ENCODE results near the gene SEMA4G. TPM values are rescaled to one million over a fixed set of nuclear protein-coding genes. Genes with fewer than 3 reads are reported as not detected.

SEMA4G gene
- total RNA-seq, 1 experiment from 2014 or later = 29.4 TPM

DNA sequence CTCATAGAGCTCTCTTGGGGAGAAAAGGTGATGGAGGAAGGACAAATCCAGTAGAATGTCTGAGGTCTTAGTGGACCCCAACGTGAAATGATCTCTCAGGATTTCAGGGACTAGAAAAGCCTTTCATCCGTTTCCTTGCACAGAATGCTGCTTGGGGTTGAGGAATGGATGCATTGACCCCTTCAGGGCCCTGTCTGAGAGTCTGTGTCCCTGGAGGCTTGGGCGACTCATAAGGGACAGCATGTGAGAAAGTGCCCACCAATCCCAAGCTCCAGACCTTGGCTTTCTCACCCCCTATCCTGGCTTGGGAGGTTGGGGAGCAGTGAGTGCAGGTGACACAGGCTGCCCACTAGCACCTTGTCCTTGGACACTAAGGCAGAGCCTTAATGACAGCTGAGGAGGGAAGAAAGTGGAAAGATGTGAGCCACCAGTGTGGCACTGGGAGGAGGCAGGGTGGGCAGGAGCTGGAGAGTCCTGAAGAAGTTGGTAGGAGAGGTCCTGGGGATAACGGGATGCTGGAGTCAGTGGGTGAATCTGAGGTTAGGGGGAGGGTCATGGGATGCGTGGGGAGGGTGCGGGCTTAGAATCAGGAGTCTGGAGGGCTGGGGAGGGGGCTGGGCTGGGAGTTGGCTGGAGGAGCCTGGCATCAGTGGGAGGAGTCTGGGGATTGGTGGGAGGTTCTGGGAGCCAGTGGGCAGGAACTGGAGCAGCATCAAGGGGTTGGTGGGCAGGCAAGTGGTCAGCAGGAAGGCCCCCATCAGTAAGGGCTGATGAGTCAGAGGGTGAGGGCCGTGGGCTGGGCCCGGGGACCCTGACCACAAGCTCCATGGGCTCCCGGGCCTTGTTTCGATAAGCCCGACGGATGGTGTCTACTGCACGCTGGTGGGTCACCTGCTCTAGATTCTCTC, 38.9 kb downstream of the SEMA4G start:
- H3K9me3 ChIP-seq (ENCODE audit: control insufficient read depth in 1 of 2, insufficient read depth in 1 of 2, low read depth in 1 of 2, low read length in 2 of 2) = no peaks in the 10 kb centered on the region
- H3K9ac ChIP-seq (ENCODE audit: low read length) = no peak overlapping the region; the same call in 1 of the 2 replicates
- no peak for ATAC-seq
- no peak overlapping the region for H3K4me3 ChIP-seq (replicated peaks in 1 of 2; ENCODE audit: low read depth in 1 of 2, low read length in 2 of 2)
- intact Hi-C loops (cut with micrococcal nuclease) = no loop called here
- TF ChIP-seq ATF3 (IDR thresholded peaks at IDR 0.05) (no peak), POLR2AphosphoS5 (IDR thresholded peaks at IDR 0.05; ENCODE audit: low read depth, low read length) (peak; percentile 36; the same call in 1 of the 2 replicates)
- TF ChIP-seq, protein P1, sequence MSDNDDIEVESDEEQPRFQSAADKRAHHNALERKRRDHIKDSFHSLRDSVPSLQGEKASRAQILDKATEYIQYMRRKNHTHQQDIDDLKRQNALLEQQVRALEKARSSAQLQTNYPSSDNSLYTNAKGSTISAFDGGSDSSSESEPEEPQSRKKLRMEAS (IDR thresholded peaks at IDR 0.05) = no peak
- no peak overlapping the region; the same call in 1 of the 2 replicates for H3K27ac ChIP-seq (ENCODE audit: low read depth, low read length)
- ChIA-PET POLR2A (interaction anchor here (1.3 kb wide), 1 partner anchor 10 kb away, joined by 5 read pairs; no protein-coding TSS in a partner anchor), CTCF (interaction anchor here (0.6 to 6.6 kb wide), 6 partner anchors 7 to 60 kb away, joined by 3 to 118 read pairs (median 4); partner anchors contain the start of gene LZTS2), RAD21 (ENCODE audit: low non-redundant PET in 1 of 2, low total read pairs in 2 of 2, uncharacterized antibody in 2 of 2, unreplicated experiment in 2 of 2) (no interaction called here)
- peaks cover 3% of the 10 kb centered on the region; the same call in 1 of the 2 replicates for H3K79me2 ChIP-seq (ENCODE audit: insufficient read depth, low read length)
- peak overlapping the region; percentile 43 for H3K4me2 ChIP-seq (ENCODE audit: low read length)
- H3K36me3 ChIP-seq (ENCODE audit: control insufficient read depth in 1 of 2, insufficient read depth in 2 of 2, low read length in 2 of 2) = peaks cover 10 to 15% of the 10 kb centered on the region in 2 experiments; a peak in 3 of 4 replicates
- BruUV-seq (replicated peaks) = no TSS peak
- H3K27me3 ChIP-seq (ENCODE audit: insufficient read depth, low read length) = no peaks in the 10 kb centered on the region
- no peak overlapping the region for H2AFZ ChIP-seq (ENCODE audit: low read depth, low read length, poor library complexity, severe bottlenecking)
- H4K20me1 ChIP-seq (ENCODE audit: insufficient read depth) = no peaks in the 10 kb centered on the region
- no peak for DNase-seq (ENCODE audit: low read depth, low spot score)
- H3K4me1 ChIP-seq (ENCODE audit: control insufficient read depth in 1 of 2, insufficient read depth in 2 of 2, low read length in 2 of 2) = peaks cover 19 to 46% of the 10 kb centered on the region in 2 experiments
- H3K9me2 ChIP-seq (ENCODE audit: insufficient read depth) = no peaks in the 10 kb centered on the region

GRCh38 chr10:101008823-101009423, 39.6 kb downstream of the SEMA4G start:
- BruUV-seq (replicated peaks) = no TSS peak
- intact Hi-C loops (cut with micrococcal nuclease) = no loop called here
- Histone ChIP-seq H3K4me2 (ENCODE audit: low read length) (peak overlapping the region; percentile 43), H3K9me2 (ENCODE audit: insufficient read depth) (no peaks in the 10 kb centered on the region), H4K20me1 (ENCODE audit: insufficient read depth) (no peaks in the 10 kb centered on the region), H3K27ac (ENCODE audit: low read depth, low read length) (peak overlapping the region; percentile 28; the same call in 1 of the 2 replicates), H3K27me3 (ENCODE audit: insufficient read depth, low read length) (no peaks in the 10 kb centered on the region), H2AFZ (ENCODE audit: low read depth, low read length, poor library complexity, severe bottlenecking) (no peak overlapping the region), H3K9me3 (ENCODE audit: control insufficient read depth in 1 of 2, insufficient read depth in 1 of 2, low read depth in 1 of 2, low read length in 2 of 2) (no peaks in the 10 kb centered on the region), H3K36me3 (ENCODE audit: control insufficient read depth in 1 of 2, insufficient read depth in 2 of 2, low read length in 2 of 2) (peaks cover 7 to 10% of the 10 kb centered on the region in 2 experiments; a peak in 3 of 4 replicates), H3K79me2 (ENCODE audit: insufficient read depth, low read length) (no peaks in the 10 kb centered on the region), H3K4me3 (replicated peaks in 1 of 2; ENCODE audit: low read depth in 1 of 2, low read length in 2 of 2) (no peak overlapping the region), H3K9ac (ENCODE audit: low read length) (no peak overlapping the region; the same call in 1 of the 2 replicates), H3K4me1 (ENCODE audit: control insufficient read depth in 1 of 2, insufficient read depth in 2 of 2, low read length in 2 of 2) (peaks cover 25 to 53% of the 10 kb centered on the region in 2 experiments)
- CTCF ChIA-PET = interaction anchor here (1.1 to 6.6 kb wide), 3 partner anchors 9 to 54 kb away, joined by 3 to 118 read pairs (median 14); partner anchors contain the start of gene LZTS2
- POLR2A ChIA-PET = interaction anchor here (1.3 to 1.6 kb wide), 2 partner anchors 11 kb away, joined by 5 to 6 read pairs; no protein-coding TSS in a partner anchor
- ATAC-seq = no peak
- RAD21 ChIA-PET (ENCODE audit: low non-redundant PET in 1 of 2, low total read pairs in 2 of 2, uncharacterized antibody in 2 of 2, unreplicated experiment in 2 of 2) = no interaction called here
- no peak for DNase-seq (ENCODE audit: low read depth, low spot score)
- no peak for TF ChIP-seq REST (IDR thresholded peaks at IDR 0.05; ENCODE audit: low read depth)
- no peak for TF ChIP-seq ZFX (IDR thresholded peaks at IDR 0.05)
- TF ChIP-seq ZNF274 (IDR thresholded peaks at IDR 0.05; ENCODE audit: low read depth, low read length) = no peak
- no peak for TF ChIP-seq EZH2phosphoT487 (IDR thresholded peaks at IDR 0.05; ENCODE audit: borderline replicate concordance)
- no peak for TF ChIP-seq TCF7L2 (IDR thresholded peaks at IDR 0.05; ENCODE audit: borderline replicate concordance, extremely low read depth, insufficient read depth, insufficient read length)
- TF ChIP-seq ZBTB33 (IDR thresholded peaks at IDR 0.05; ENCODE audit: extremely low read depth, insufficient replicate concordance, low read length) = no peak

Data from HCT116 (cell line).